GM23248 (cell line): Measurements from ENCODE around the gene UBE2H. TPM values are rescaled to one million over a fixed set of nuclear protein-coding genes. Genes with fewer than 3 reads are reported as not detected.
A peak's percentile ranks its signal among the peaks of the same experiment; 100 is the strongest.

Experiments used
- DNase-seq: peaks from one replicate; pipeline ENCODE4 v3.0.0-alpha.2; 2015
- H2AFZ ChIP-seq: fragments of 200-600 bp; sonication (generic); 2 replicates; pipeline ENCODE4 v1.6.1; 2016; ENCODE audit warnings: antibody characterized with exemption
- H3F3A ChIP-seq: fragments of 200-600 bp; sonication (generic); 2 replicates; pipeline ENCODE4 v1.6.1; 2016; ENCODE audit warnings: mild to moderate bottlenecking, antibody characterized with exemption, mixed run types; ENCODE audit not compliant: insufficient read depth
- H3K27ac ChIP-seq: fragments of 200-600 bp; sonication (generic); 2 replicates; pipeline ENCODE4 v1.5.1; 2016; ENCODE audit warnings: mild to moderate bottlenecking
- H3K27me3 ChIP-seq: fragments of 200-600 bp; sonication (generic); replicated peaks from 2 replicates; pipeline ENCODE4 v1.6.1; 2016; ENCODE audit warnings: mild to moderate bottlenecking; ENCODE audit not compliant: insufficient read depth
- H3K36me3 ChIP-seq: fragments of 200-600 bp; sonication (generic); 2 replicates; pipeline ENCODE4 v1.6.1; 2016; ENCODE audit warnings: low read depth, mild to moderate bottlenecking
- H3K4me1 ChIP-seq: fragments of 200-600 bp; sonication (generic); 2 replicates; pipeline ENCODE4 v1.6.1; 2016; ENCODE audit warnings: mild to moderate bottlenecking; ENCODE audit not compliant: insufficient read depth
- H3K4me2 ChIP-seq: fragments of 200-600 bp; sonication (generic); one replicate; pipeline ENCODE4 v1.6.1; 2016; ENCODE audit warnings: mild to moderate bottlenecking; ENCODE audit not compliant: unreplicated experiment
- H3K4me3 ChIP-seq: fragments of 200-600 bp; sonication (generic); 2 replicates; pipeline ENCODE4 v1.5.1; 2016; ENCODE audit warnings: mild to moderate bottlenecking
- H3K79me2 ChIP-seq: fragments of 200-600 bp; sonication (generic); 2 replicates; pipeline ENCODE4 v1.6.1; 2016; ENCODE audit warnings: mild to moderate bottlenecking; ENCODE audit not compliant: insufficient read depth
- H3K9ac ChIP-seq: fragments of 200-600 bp; sonication (generic); 2 replicates; pipeline ENCODE4 v1.6.1; 2016; ENCODE audit warnings: mild to moderate bottlenecking
- H3K9me2 ChIP-seq: fragments of 200-600 bp; sonication (generic); 2 replicates; pipeline ENCODE4 v1.6.1; 2016; ENCODE audit warnings: mixed run types, mild to moderate bottlenecking, moderate library complexity; ENCODE audit not compliant: insufficient read depth
- H3K9me3 ChIP-seq: fragments of 200-600 bp; sonication (generic); one replicate; pipeline ENCODE4 v1.6.1; 2017; ENCODE audit warnings: low read depth
- H4K20me1 ChIP-seq: fragments of 200-600 bp; sonication (generic); 2 replicates; pipeline ENCODE4 v1.6.0; 2016; ENCODE audit not compliant: insufficient read depth
- EZH2 ChIP-seq: fragments of 200-600 bp; sonication (generic); IDR thresholded peaks from 2 replicates; pipeline ENCODE4 v1.6.1; 2018; ENCODE audit warnings: antibody characterized with exemption, mild to moderate bottlenecking; ENCODE audit not compliant: insufficient read depth, poor library complexity, severe bottlenecking
- EZH2phosphoT487 ChIP-seq: fragments of 200-600 bp; sonication (generic); IDR thresholded peaks from 2 replicates; pipeline ENCODE4 v1.6.1; 2018; ENCODE audit warnings: antibody characterized with exemption, moderate library complexity, mild to moderate bottlenecking, low read depth; ENCODE audit not compliant: insufficient read depth
- WGBS, 2 experiments: methylation state at CpG; one replicate each; pipeline ENCODE4 v1.1.6; 2015 to 2017; ENCODE audit warnings: low lambda C conversion rate in 2 of 2, low coverage in 1 of 2; ENCODE audit errors: missing lambda C conversion rate in 2 of 2; 5-methylcytosine and 5-hydroxymethylcytosine counted together
- in situ Hi-C: fragments of 300-500 bp; cut with MboI; formaldehyde crosslinking; loops from 2 replicates; pipeline ENCODE4 v1.15.0; 2020
- polyA plus RNA-seq: library from polyadenylated mRNA; unstranded; fragments of >200 nt; fragmentation: Nextera tagmentation; extraction: Ambion mirVana; gene quantifications from 2 replicates; pipeline ENCODE4 v1.2.1, GENCODE V29; 2016
- total RNA-seq: library from RNA; depleted of rRNA; stranded (reverse); fragments of >200 nt; shearing (Covaris generic); gene quantifications from 2 replicates; pipeline ENCODE4 v1.2.3, GENCODE V29; 2014

Gene UBE2H
- total and polyA plus RNA-seq, 2 experiments from 2014 or later = 40.7 to 44.4 TPM

- in situ Hi-C loops = no loop called here
- DNase-seq = peak; percentile 36
- H3K4me3 ChIP-seq = no peak overlapping the region
- H3K4me1 ChIP-seq = peaks cover 32% of the 10 kb centered on the region
- peaks cover 11% of the 10 kb centered on the region; the same call in 1 of the 2 replicates for H4K20me1 ChIP-seq
- TF ChIP-seq EZH2 = no peak
- no peak for TF ChIP-seq EZH2phosphoT487
- H3K79me2 ChIP-seq = peaks cover 99% of the 10 kb centered on the region
- H3K9me2 ChIP-seq = no peaks in the 10 kb centered on the region
- no peak overlapping the region for H3K27ac ChIP-seq
- no peak overlapping the region for H2AFZ ChIP-seq
- no peaks in the 10 kb centered on the region for H3K9me3 ChIP-seq
- H3K27me3 ChIP-seq = no peaks in the 10 kb centered on the region
- WGBS, 2 experiments = 93 to 94% methylated on average over 5 of the region's 5 CpGs
- no peak overlapping the region for H3K4me2 ChIP-seq
- H3K9ac ChIP-seq = no peak overlapping the region
- no peaks in the 10 kb centered on the region; the same call in 1 of the 2 replicates for H3K36me3 ChIP-seq
- peaks cover 26% of the 10 kb centered on the region for H3F3A ChIP-seq
Measured at GRCh38 chr7:129906700-129907099, 46.1 kb downstream of the UBE2H start.

DNA sequence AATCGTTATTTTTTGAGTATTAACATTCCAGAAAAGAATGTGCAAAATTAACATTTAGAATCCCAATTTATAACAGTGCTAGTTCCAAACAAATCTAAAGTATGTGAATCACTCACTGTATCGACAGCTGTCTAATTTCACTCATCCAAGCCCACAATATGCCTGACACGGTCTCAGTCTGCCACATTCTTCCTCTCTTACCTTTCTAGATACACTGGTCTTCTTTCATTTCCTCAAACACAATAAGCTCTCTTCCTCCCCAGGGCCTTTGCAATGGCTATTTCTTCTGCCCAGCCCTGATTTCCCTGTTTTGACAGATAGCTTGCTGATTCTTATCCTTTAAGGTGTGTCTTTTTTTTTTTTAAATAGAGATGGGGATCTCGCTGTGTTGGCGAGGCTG, 48.8 kb downstream of the UBE2H start:
- H3K79me2 ChIP-seq = peaks cover 98% of the 10 kb centered on the region
- no peak for TF ChIP-seq EZH2phosphoT487
- TF ChIP-seq EZH2 = no peak
- H3K4me3 ChIP-seq = no peak overlapping the region
- no peak overlapping the region for H3K9ac ChIP-seq
- H3K9me2 ChIP-seq = no peaks in the 10 kb centered on the region
- peaks cover 24% of the 10 kb centered on the region for H3F3A ChIP-seq
- H3K27ac ChIP-seq = no peak overlapping the region
- H4K20me1 ChIP-seq = peaks cover 10% of the 10 kb centered on the region; the same call in 1 of the 2 replicates
- DNase-seq = no peak
- no peak overlapping the region for H3K4me2 ChIP-seq
- H2AFZ ChIP-seq = no peak overlapping the region
- H3K9me3 ChIP-seq = no peaks in the 10 kb centered on the region
- H3K27me3 ChIP-seq = no peaks in the 10 kb centered on the region
- 96 to 97% methylated on average over 5 of the region's 5 CpGs for WGBS, 2 experiments
- peaks cover 27% of the 10 kb centered on the region for H3K4me1 ChIP-seq
- in situ Hi-C loops = no loop called here
- H3K36me3 ChIP-seq = no peaks in the 10 kb centered on the region; the same call in 1 of the 2 replicates

GRCh38 chr7:129902788-129903422, 49.9 kb downstream of the UBE2H start:
- H3K27me3 ChIP-seq = no peaks in the 10 kb centered on the region
- TF ChIP-seq EZH2 = no peak
- no peak for TF ChIP-seq EZH2phosphoT487
- no peaks in the 10 kb centered on the region; the same call in 1 of the 2 replicates for H3K36me3 ChIP-seq
- 92 to 95% methylated on average over 8 of the region's 8 CpGs for WGBS, 2 experiments
- H3K4me1 ChIP-seq = peaks cover 17% of the 10 kb centered on the region
- H2AFZ ChIP-seq = no peak overlapping the region
- H3F3A ChIP-seq = peaks cover 18% of the 10 kb centered on the region
- no peak overlapping the region for H3K27ac ChIP-seq
- no peaks in the 10 kb centered on the region for H3K9me3 ChIP-seq
- peaks cover 10% of the 10 kb centered on the region; the same call in 1 of the 2 replicates for H4K20me1 ChIP-seq
- H3K9me2 ChIP-seq = no peaks in the 10 kb centered on the region
- H3K4me2 ChIP-seq = no peak overlapping the region
- in situ Hi-C loops = no loop called here
- peaks cover 99% of the 10 kb centered on the region for H3K79me2 ChIP-seq
- H3K9ac ChIP-seq = no peak overlapping the region
- H3K4me3 ChIP-seq = no peak overlapping the region
- DNase-seq = no peak

- no peaks in the 10 kb centered on the region for H3K9me3 ChIP-seq
- peaks cover 86% of the 10 kb centered on the region for H3K79me2 ChIP-seq
- WGBS, 2 experiments = 98 to 99% methylated on average over 5 of the region's 5 CpGs
Measured at GRCh38 chr7:129898502-129899160, 54.1 kb downstream of the UBE2H start.

More at GRCh38 chr7:129898502-129899160, 54.1 kb downstream of the UBE2H start:
- Histone ChIP-seq H3K4me2 (no peak overlapping the region), H3K4me3 (no peak overlapping the region), H3K9ac (no peak overlapping the region), H2AFZ (no peak overlapping the region), H3K9me2 (no peaks in the 10 kb centered on the region), H3K27ac (no peak overlapping the region), H3F3A (peaks cover 35% of the 10 kb centered on the region), H3K27me3 (no peaks in the 10 kb centered on the region), H3K36me3 (no peaks in the 10 kb centered on the region; the same call in 1 of the 2 replicates), H3K4me1 (peaks cover 19% of the 10 kb centered on the region), H4K20me1 (peaks cover 17% of the 10 kb centered on the region; the same call in 1 of the 2 replicates)
- no peak for DNase-seq
- TF ChIP-seq EZH2 = no peak
- TF ChIP-seq EZH2phosphoT487 = no peak
- in situ Hi-C loops = no loop called here
